H1 (cell line): ENCODE data around the gene TRIM24. TPM values are rescaled to one million over a fixed set of nuclear protein-coding genes. Genes with fewer than 3 reads are reported as not detected.

ENCODE experiments used
- CTCF ChIA-PET: fragments of 300-600 bp; sonication (Branson Sonifier 250); formaldehyde crosslinking; loops from one replicate; lab custom pipeline; 2021; ENCODE audit not compliant: partially characterized antibody; lab: Charles Lee
- POLR2A ChIA-PET: fragments of 300-600 bp; sonication (Branson Sonifier 250); formaldehyde crosslinking; loops from one replicate; lab custom pipeline; 2021; ENCODE audit warnings: inconsistent platforms; ENCODE audit not compliant: partially characterized antibody; lab: Charles Lee
- DNase-seq, 2 experiments: peaks; one replicate each; pipeline versions ENCODE4 v3.0.0 to v3.0.0-alpha.2; 2010 to 2022; ENCODE audit warnings: low spot score in 2 of 2, low read depth in 1 of 2, mixed read lengths in 1 of 2
- FAIRE-seq: peaks from 2 replicates; lab custom pipeline; 2011; peaks lifted over from hg19 to GRCh38; lab: Jason Lieb, UNC
- H2AFZ ChIP-seq: 2 replicates; pipeline ENCODE4 v1.8.1; 2012; ENCODE audit warnings: low read length, inconsistent platforms
- H2AK5ac ChIP-seq: 2 replicates; pipeline ENCODE4 v1.6.1; 2013; ENCODE audit warnings: low read depth, low read length
- H2BK120ac ChIP-seq: replicated peaks from 2 replicates; pipeline ENCODE3; 2013; ENCODE audit warnings: low read depth, low read length, inconsistent platforms
- H2BK12ac ChIP-seq: 2 replicates; pipeline ENCODE4 v1.6.1; 2013; ENCODE audit warnings: low read depth, low read length
- H2BK15ac ChIP-seq: 2 replicates; pipeline ENCODE4 v1.6.1; 2013; ENCODE audit warnings: low read length
- H2BK20ac ChIP-seq: 2 replicates; pipeline ENCODE4 v1.6.1; 2013; ENCODE audit warnings: low read length
- H2BK5ac ChIP-seq: 2 replicates; pipeline ENCODE4 v1.6.1; 2013; ENCODE audit warnings: low read depth, low read length
- H3K14ac ChIP-seq: 2 replicates; pipeline ENCODE4 v1.6.1; 2013; ENCODE audit warnings: inconsistent platforms; ENCODE audit not compliant: insufficient read length
- H3K18ac ChIP-seq: 2 replicates; pipeline ENCODE4 v1.6.1; 2013; ENCODE audit warnings: low read length; ENCODE audit errors: extremely low read depth
- H3K23ac ChIP-seq: 2 replicates; pipeline ENCODE4 v1.6.1; 2013; ENCODE audit warnings: inconsistent platforms; ENCODE audit not compliant: insufficient read length
- H3K23me2 ChIP-seq: 2 replicates; pipeline ENCODE4 v1.6.1; 2013; ENCODE audit warnings: low read depth, low read length
- H3K27ac ChIP-seq: 2 replicates; pipeline ENCODE4 v1.6.1; 2011; ENCODE audit warnings: low read depth, low read length, inconsistent platforms
- H3K27me3 ChIP-seq, 4 experiments: replicated peaks in 1 of 4; 1 replicate in 1 of 4; 2 replicates in 3 of 4; pipeline versions ENCODE4 v1.6.1 to v1.8.1; 2011 to 2013; ENCODE audit warnings: low read length in 3 of 4, mild to moderate bottlenecking in 3 of 4, inconsistent platforms in 2 of 4, mixed read lengths in 2 of 4, moderate library complexity in 1 of 4; ENCODE audit not compliant: control insufficient read depth in 3 of 4, insufficient read depth in 3 of 4; ENCODE audit errors: extremely low read depth in 1 of 4
- H3K36me3 ChIP-seq, 4 experiments: 2 replicates each; pipeline versions ENCODE4 v1.6.1 to v1.8.1; 2011 to 2013; ENCODE audit warnings: mild to moderate bottlenecking in 4 of 4, low read length in 3 of 4, moderate library complexity in 2 of 4, control low read depth in 1 of 4, inconsistent platforms in 1 of 4; ENCODE audit not compliant: insufficient read depth in 4 of 4, control insufficient read depth in 2 of 4
- H3K4ac ChIP-seq: replicated peaks from 2 replicates; pipeline ENCODE3; 2013; ENCODE audit warnings: low read length, low read depth, mixed read lengths, inconsistent platforms; ENCODE audit not compliant: insufficient read length
- H3K4me1 ChIP-seq, 4 experiments: replicated peaks in 1 of 4; 1 replicate in 1 of 4; 2 replicates in 3 of 4; pipeline versions ENCODE4 v1.6.1 to v1.8.1; 2011 to 2013; ENCODE audit warnings: low read length in 3 of 4, inconsistent platforms in 2 of 4, mixed read lengths in 1 of 4; ENCODE audit not compliant: insufficient read depth in 4 of 4, control insufficient read depth in 3 of 4
- H3K4me2 ChIP-seq, 2 experiments: 2 replicates each; pipeline versions ENCODE4 v1.6.1 to v1.8.1; 2011 to 2013; ENCODE audit warnings: low read depth in 2 of 2, low read length in 2 of 2, control low read depth in 1 of 2, inconsistent platforms in 1 of 2, mild to moderate bottlenecking in 1 of 2; ENCODE audit not compliant: insufficient read depth in 1 of 2
- H3K4me3 ChIP-seq, 4 experiments: fragments of 200-600, 300-600 bp in 1 of 4; sonication (generic), shearing (Covaris generic), sonication (Bioruptor Twin) in 1 of 4; 2 replicates each; pipeline versions ENCODE4 v1.5.1 to v1.8.1; 2011 to 2016; ENCODE audit warnings: low read length in 4 of 4, low read depth in 3 of 4, control low read depth in 2 of 4, inconsistent platforms in 2 of 4, mild to moderate bottlenecking in 2 of 4, mixed read lengths in 1 of 4, moderate library complexity in 1 of 4; ENCODE audit not compliant: insufficient read depth in 2 of 4; ENCODE audit errors: extremely low read depth in 1 of 4
- H3K56ac ChIP-seq: replicated peaks from 2 replicates; pipeline ENCODE3; 2013; ENCODE audit warnings: low read depth, mild to moderate bottlenecking, mixed read lengths, low read length, inconsistent platforms; ENCODE audit not compliant: insufficient read length
- H3K79me1 ChIP-seq: 2 replicates; pipeline ENCODE4 v1.6.1; 2013; ENCODE audit warnings: low read depth, low read length, control low read depth
- H3K79me2 ChIP-seq, 2 experiments: 2 replicates each; pipeline versions ENCODE4 v1.6.1 to v1.8.1; 2012 to 2013; ENCODE audit warnings: low read length in 2 of 2, mild to moderate bottlenecking in 2 of 2, inconsistent platforms in 1 of 2; ENCODE audit not compliant: insufficient read depth in 2 of 2, control insufficient read depth in 1 of 2
- H3K9ac ChIP-seq, 4 experiments: replicated peaks in 1 of 4; 1 replicate in 1 of 4; 2 replicates in 3 of 4; pipeline versions ENCODE4 v1.6.1 to v1.8.1; 2011 to 2013; ENCODE audit warnings: low read depth in 3 of 4, low read length in 3 of 4, control low read depth in 2 of 4, mild to moderate bottlenecking in 2 of 4, moderate library complexity in 2 of 4, inconsistent platforms in 1 of 4; ENCODE audit errors: extremely low read depth in 1 of 4
- H3K9me3 ChIP-seq, 2 experiments: 2 replicates each; pipeline versions ENCODE4 v1.6.1 to v1.8.1; 2012 to 2013; ENCODE audit warnings: mild to moderate bottlenecking in 2 of 2, moderate library complexity in 2 of 2, control low read depth in 1 of 2, inconsistent platforms in 1 of 2, low read depth in 1 of 2, low read length in 1 of 2, mixed read lengths in 1 of 2; ENCODE audit not compliant: insufficient read depth in 2 of 2
- H4K20me1 ChIP-seq, 2 experiments: replicated peaks in 1 of 2; 2 replicates each; pipeline versions ENCODE3 to v1.8.1; 2011 to 2013; ENCODE audit warnings: inconsistent platforms in 2 of 2, low read length in 2 of 2, mild to moderate bottlenecking in 1 of 2; ENCODE audit not compliant: insufficient read depth in 2 of 2, control insufficient read depth in 1 of 2
- H4K5ac ChIP-seq: 2 replicates; pipeline ENCODE4 v1.6.1; 2013; ENCODE audit warnings: low read length, low read depth, mixed read lengths, inconsistent platforms; ENCODE audit not compliant: insufficient read length
- H4K8ac ChIP-seq: 2 replicates; pipeline ENCODE4 v1.8.0; 2013; ENCODE audit warnings: mild to moderate bottlenecking, moderate library complexity, low read length, inconsistent platforms; ENCODE audit not compliant: insufficient read depth; ENCODE audit errors: extremely low read depth
- H4K91ac ChIP-seq: replicated peaks from 2 replicates; pipeline ENCODE3; 2013; ENCODE audit warnings: low read length, mixed read lengths, inconsistent platforms; ENCODE audit not compliant: insufficient read length
- ASH2L ChIP-seq: fragments of 200-600, 300-600 bp; sonication (generic); IDR thresholded peaks from one replicate; pipeline ENCODE4 v1.7.1; 2017; ENCODE audit warnings: low read length
- ATF2 ChIP-seq: IDR thresholded peaks from 2 replicates; pipeline ENCODE4 v1.6.1; 2012; ENCODE audit warnings: low read length, inconsistent platforms
- EP300 ChIP-seq, 2 experiments: IDR thresholded peaks; 1 replicate in 1 of 2; 2 replicates in 1 of 2; pipeline ENCODE4 v1.6.1; 2011 to 2012; ENCODE audit warnings: low read depth in 2 of 2, low read length in 2 of 2, mild to moderate bottlenecking in 2 of 2, borderline replicate concordance in 1 of 2, inconsistent platforms in 1 of 2, moderate library complexity in 1 of 2
- SIRT6 ChIP-seq: IDR thresholded peaks from one replicate; pipeline ENCODE4 v1.7.1; 2012; ENCODE audit warnings: low read length, inconsistent platforms
- SP4 ChIP-seq: IDR thresholded peaks from 2 replicates; pipeline ENCODE4 v1.6.1; 2012; ENCODE audit warnings: low read length, inconsistent platforms
- TAF7 ChIP-seq: optimal IDR thresholded peaks from 2 replicates; pipeline ENCODE3; 2011; ENCODE audit warnings: low read depth, mild to moderate bottlenecking, inconsistent platforms, low read length, moderate library complexity, borderline replicate concordance
- YY1 ChIP-seq: IDR thresholded peaks from 2 replicates; pipeline ENCODE4 v1.6.1; 2011; ENCODE audit warnings: low read depth, mild to moderate bottlenecking, low read length
- ZNF274 ChIP-seq: IDR thresholded peaks from 2 replicates; pipeline ENCODE4 v1.7.0; 2012; ENCODE audit warnings: low read length, borderline replicate concordance; ENCODE audit errors: extremely low read depth
- WGBS, 2 experiments: shearing (Covaris generic) in 1 of 2; methylation state at CpG; one replicate each; pipeline versions ENCODE4 v1.1.6 to v1.1.7; 2013 to 2015; ENCODE audit warnings: low lambda C conversion rate in 2 of 2, mixed read lengths in 2 of 2, inconsistent platforms in 1 of 2, low coverage in 1 of 2, missing lambda C conversion rate in 1 of 2; ENCODE audit not compliant: insufficient replicate concordance in 2 of 2, insufficient coverage in 1 of 2, insufficient read length in 1 of 2; ENCODE audit errors: extremely low coverage in 1 of 2, missing lambda C conversion rate in 1 of 2; 5-methylcytosine and 5-hydroxymethylcytosine counted together
- polyA plus RNA-seq, 7 experiments: library from polyadenylated mRNA; depleted of rRNA in 3 of 7; stranded (reverse) in 5 of 7; unstranded in 2 of 7; fragments of >200 nt in 5 of 7; fragments of 200-250 nt in 2 of 7; gene quantifications; 1 replicate in 5 of 7; 2 replicates in 1 of 7; 4 replicates in 1 of 7; pipeline versions ENCODE4 v1.2.1 to v1.2.3, GENCODE V29; 2011 to 2013; ENCODE audit warnings: missing spikeins in 2 of 7, mixed read lengths in 2 of 7
- total RNA-seq: library from RNA; stranded (reverse); fragmentation: NEBNext Ultra II Directional; extraction: Animal tissue kit (Norgen Biotek cat#: 25700); gene quantifications from 2 replicates; pipeline ENCODE4 v1.2.1, GENCODE V29; 2021

TRIM24 gene
- total and polyA plus RNA-seq, 2 of the 8 experiments (the other 6 are each of a cell fraction or from before 2014, with no cell fraction given): 67.6 to 149 TPM

- H3K27ac ChIP-seq: no peak overlapping the region
- H3K23ac ChIP-seq: no peak overlapping the region
- no peaks in the 10 kb centered on the region; the same call in 1 of the 2 replicates for H3K79me1 ChIP-seq
- no peak for FAIRE-seq
- H2BK20ac ChIP-seq: no peak overlapping the region
- no peak overlapping the region for H3K4ac ChIP-seq
- no peak overlapping the region for H2BK120ac ChIP-seq
- no peak overlapping the region for H3K56ac ChIP-seq
- ChIA-PET CTCF (interaction anchor here (0.6 kb wide), 1 partner anchor 394 kb away, joined by 3 read pairs; no protein-coding TSS in a partner anchor), POLR2A (interaction anchor here (1.2 kb wide), 1 partner anchor 11 kb away, joined by 5 read pairs; no protein-coding TSS in a partner anchor)
- H3K18ac ChIP-seq: no peak overlapping the region
- no peak overlapping the region for H2BK15ac ChIP-seq
- H3K79me2 ChIP-seq: peaks cover 49 to 99% of the 10 kb centered on the region in 2 experiments
- no peak overlapping the region for H3K14ac ChIP-seq
- H3K23me2 ChIP-seq: no peaks in the 10 kb centered on the region
- H4K8ac ChIP-seq: no peak overlapping the region
- H3K36me3 ChIP-seq: peaks cover 0 to 16% (median 0%) of the 10 kb centered on the region in 4 experiments; a peak in 3 of 8 replicates
- no peak overlapping the region for H2BK12ac ChIP-seq
- 88% methylated on average over 2 of the region's 2 CpGs; no CpG with 5 or more reads in 1 of the 2 experiments for WGBS, 2 experiments
- peaks cover 28 to 33% of the 10 kb centered on the region in 2 experiments for H4K20me1 ChIP-seq
- H3K9ac ChIP-seq: no peak overlapping the region
- H3K4me1 ChIP-seq: peaks cover 0 to 9% (median 3%) of the 10 kb centered on the region in 4 experiments; a peak in 6 of 7 replicates
- no peak overlapping the region for H2AK5ac ChIP-seq
- H2BK5ac ChIP-seq: no peak overlapping the region
- no peaks in the 10 kb centered on the region for H3K9me3 ChIP-seq
- H2AFZ ChIP-seq: no peak overlapping the region
- TF ChIP-seq ATF2: no peak
- TF ChIP-seq ZNF274: no peak
- TF ChIP-seq SIRT6: no peak
- TF ChIP-seq ASH2L: no peak
- TF ChIP-seq TAF7: no peak
- TF ChIP-seq YY1: no peak
- TF ChIP-seq SP4: no peak
- TF ChIP-seq EP300 (IDR thresholded peaks at IDR 0.05; ENCODE audit: borderline replicate concordance in 1 of 2, low read depth in 2 of 2, low read length in 2 of 2): no peak
- TF ChIP-seq, all 59 proteins: peak for 0
- H3K27me3 ChIP-seq: no peaks in the 10 kb centered on the region
- H3K4me3 ChIP-seq: no peak overlapping the region
- DNase-seq: no peak
- H4K91ac ChIP-seq: no peak overlapping the region
- no peak overlapping the region for H4K5ac ChIP-seq
- no peak overlapping the region; a peak in 1 of 4 replicates for H3K4me2 ChIP-seq
Observed at GRCh38 chr7:138483531-138483930, 23.5 kb downstream of the TRIM24 start.
